Tibial nerve (tissue), 4 donors: ENCODE data around the gene LYRM4.

Experiments
- EP300 ChIP-seq, 2 donors: sonication (generic); formaldehyde crosslinking; IDR thresholded peaks; one replicate each; pipeline ENCODE4 v1.6.1; 2017; ENCODE audit warnings: antibody characterized with exemption in 2 of 2, mild to moderate bottlenecking in 1 of 2
- TF ChIP-seq, protein P1 (sequence below), 5 experiments: fragments of 200-600 bp in 3 of 5; fragments of 450-650 bp in 2 of 5; sonication (generic) in 3 of 5; IDR thresholded peaks; one replicate each; pipeline ENCODE4 v1.5.1; 2016 to 2019; ENCODE audit warnings: antibody characterized with exemption in 5 of 5, mild to moderate bottlenecking in 3 of 5, moderate library complexity in 2 of 5

DNA sequence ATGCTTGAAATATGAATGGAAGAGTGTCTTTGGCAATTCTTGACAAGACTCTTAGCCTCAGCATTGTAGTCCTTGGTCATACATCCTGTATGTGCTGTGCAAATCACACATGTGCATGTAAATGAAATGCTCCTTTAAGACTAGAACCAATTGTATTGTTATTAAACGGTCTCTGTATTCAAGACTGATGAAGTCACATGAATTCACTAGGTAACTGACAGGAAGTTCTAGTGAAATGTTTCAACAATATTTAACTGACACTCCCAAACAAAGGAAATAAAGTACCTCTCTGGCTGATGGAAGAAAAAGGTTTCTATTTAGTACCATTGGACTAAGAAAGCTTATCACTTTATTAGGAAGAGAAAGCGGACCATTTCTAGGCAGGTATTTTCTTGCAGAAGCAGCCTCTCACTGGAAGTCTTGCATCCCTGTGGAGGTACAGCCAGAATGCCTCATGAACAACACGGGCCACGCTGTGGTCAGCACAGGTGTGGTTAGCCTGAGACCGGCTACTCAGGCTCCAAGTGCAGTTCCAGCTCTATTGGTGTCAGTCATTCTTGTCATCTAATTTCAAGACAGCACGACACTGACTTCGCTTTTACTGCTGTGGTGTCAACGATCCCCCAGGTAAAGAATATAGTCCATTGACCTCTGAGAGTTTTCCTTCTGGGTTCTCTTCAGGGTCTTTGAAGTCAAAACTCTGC, 158.3 kb downstream of the LYRM4 start:
- TF ChIP-seq, protein P1, sequence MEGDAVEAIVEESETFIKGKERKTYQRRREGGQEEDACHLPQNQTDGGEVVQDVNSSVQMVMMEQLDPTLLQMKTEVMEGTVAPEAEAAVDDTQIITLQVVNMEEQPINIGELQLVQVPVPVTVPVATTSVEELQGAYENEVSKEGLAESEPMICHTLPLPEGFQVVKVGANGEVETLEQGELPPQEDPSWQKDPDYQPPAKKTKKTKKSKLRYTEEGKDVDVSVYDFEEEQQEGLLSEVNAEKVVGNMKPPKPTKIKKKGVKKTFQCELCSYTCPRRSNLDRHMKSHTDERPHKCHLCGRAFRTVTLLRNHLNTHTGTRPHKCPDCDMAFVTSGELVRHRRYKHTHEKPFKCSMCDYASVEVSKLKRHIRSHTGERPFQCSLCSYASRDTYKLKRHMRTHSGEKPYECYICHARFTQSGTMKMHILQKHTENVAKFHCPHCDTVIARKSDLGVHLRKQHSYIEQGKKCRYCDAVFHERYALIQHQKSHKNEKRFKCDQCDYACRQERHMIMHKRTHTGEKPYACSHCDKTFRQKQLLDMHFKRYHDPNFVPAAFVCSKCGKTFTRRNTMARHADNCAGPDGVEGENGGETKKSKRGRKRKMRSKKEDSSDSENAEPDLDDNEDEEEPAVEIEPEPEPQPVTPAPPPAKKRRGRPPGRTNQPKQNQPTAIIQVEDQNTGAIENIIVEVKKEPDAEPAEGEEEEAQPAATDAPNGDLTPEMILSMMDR (IDR thresholded peaks at IDR 0.05) = no peak
- no peak for TF ChIP-seq EP300 (IDR thresholded peaks at IDR 0.05)
